Suppressor macrophage treated with lipopolysaccharide for 4 hours (primary cell): ENCODE measurements around the gene C1orf21.
A peak's percentile ranks its signal among the peaks of the same experiment; 100 is the strongest.

Source experiments
- DNase-seq: peaks from one replicate; pipeline ENCODE4 v3.0.0-alpha.2; 2020

C1orf21 gene

GRCh38 chr1:184416946-184417345, 30.1 kb downstream of the C1orf21 start:
- no peak for DNase-seq

- peak; percentile 80 for DNase-seq
Measured at GRCh38 chr1:184417916-184418315, 31.1 kb downstream of the C1orf21 start.

- DNase-seq = peak; percentile 56
Measured at GRCh38 chr1:184418652-184419349, 32.0 kb downstream of the C1orf21 start.

DNA sequence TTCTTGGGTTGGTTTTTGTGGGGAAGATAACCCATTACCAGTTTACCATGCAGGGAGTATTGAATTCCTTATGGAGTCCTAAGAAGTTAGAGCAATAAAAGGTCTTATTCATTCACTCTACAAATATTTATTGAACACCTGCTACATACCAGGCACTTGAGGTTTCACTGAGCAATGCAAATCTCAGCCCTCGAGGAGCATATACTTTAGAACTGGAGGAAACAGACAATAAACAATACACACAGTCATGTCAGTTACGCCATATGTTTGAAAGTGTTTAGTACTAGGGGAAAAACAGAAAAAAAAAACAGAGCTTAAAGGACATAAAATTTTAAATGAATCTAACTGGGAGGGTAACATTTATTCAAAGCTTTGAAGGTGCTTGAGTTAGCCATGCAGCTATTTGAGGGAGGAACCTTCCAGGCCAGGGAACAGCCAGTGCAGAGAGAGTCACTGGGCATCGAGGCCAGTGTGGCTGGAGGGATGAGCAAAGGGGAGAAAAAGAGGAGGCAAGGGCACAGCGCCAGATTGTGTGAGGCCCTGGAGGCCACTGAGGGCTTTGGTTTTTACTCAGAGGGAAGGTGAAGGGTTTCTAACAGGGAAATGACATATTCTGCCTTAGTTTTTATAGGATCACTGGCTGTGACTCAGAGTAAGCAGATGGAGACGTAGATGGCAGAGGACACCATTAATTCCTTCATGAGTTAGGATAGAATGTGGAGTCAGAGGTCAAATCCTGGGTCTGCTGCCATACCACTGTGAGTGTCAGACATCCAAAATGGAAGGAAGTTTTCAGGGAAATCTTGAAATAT, 32.7 kb downstream of the C1orf21 start:
- peak; percentile 29 for DNase-seq

DNA sequence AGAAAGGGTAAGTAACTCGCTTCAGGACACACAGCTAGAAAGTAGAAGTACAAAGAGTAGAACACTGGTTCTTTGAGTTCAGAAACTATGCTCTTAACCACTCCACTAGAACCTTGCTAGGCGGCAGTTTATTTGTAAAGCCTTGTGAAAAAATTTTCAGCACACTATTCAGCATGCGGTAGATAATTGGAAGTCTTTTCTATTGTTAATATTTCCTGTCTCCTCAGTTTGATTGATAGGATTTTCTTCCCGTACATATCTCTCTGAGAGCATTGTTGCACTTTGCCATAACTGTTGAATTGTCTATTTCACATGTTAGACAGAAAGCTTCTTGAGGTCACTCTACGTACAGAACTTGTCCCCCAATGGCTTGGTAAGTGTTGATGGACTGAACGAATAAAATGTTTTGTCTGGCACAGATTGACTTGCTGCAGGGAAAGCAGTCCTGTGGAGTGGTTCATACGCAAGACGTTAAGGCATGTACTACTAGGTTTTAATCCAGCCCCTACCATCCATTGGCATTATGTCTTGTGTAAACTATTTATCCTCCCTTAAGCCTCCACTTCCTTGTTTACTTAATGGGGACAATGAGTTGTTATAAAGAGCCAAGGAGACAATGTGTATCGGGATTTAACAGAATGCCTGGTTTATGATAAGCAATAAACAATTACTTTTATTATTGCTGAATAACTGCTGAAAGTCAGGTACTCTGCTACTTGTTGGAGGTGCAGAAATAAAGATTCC, 35.8 kb downstream of the C1orf21 start:
- no peak for DNase-seq

DNA sequence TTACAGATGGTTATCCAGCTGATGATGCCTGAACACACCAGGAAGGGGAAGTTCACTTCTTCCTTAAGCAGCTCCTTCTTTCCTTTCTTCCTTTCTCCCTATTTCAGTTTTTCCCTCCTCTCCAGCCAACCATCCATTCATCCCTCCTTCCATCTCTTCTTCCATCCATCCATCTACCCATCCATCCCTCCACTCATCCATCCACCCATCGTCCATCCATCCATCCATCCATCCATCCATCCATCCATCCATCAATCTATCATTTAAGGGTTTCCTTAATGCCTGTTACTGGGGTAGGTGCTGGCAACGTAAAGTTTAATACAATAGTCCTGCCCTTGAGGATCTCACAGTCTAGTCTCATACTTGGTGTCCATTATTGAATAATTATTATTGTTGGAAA, 36.8 kb downstream of the C1orf21 start:
- no peak for DNase-seq

GRCh38 chr1:184424157-184424556, 37.3 kb downstream of the C1orf21 start:
- DNase-seq = no peak

DNA sequence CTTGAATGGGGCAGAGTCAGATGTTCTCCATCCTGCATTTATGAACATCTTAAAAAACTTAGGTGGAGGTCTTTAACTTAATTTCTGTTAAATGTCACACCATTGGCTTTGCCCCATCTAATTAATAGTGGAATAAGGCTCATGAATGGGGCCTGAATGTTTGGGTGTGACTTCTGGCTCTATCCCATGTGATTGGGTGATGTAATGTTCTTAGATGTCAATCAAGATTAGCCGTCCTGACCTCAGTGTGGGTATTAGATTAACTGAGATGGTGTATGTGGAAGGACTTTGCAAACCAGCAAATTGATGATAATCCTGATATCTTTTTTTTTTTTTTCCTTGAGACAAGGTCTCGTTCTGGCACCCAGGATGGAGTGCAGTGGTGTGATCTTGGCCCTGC, 38.1 kb downstream of the C1orf21 start:
- DNase-seq = no peak

- no peak for DNase-seq
Measured at GRCh38 chr1:184425449-184426277, 38.8 kb downstream of the C1orf21 start.

DNA sequence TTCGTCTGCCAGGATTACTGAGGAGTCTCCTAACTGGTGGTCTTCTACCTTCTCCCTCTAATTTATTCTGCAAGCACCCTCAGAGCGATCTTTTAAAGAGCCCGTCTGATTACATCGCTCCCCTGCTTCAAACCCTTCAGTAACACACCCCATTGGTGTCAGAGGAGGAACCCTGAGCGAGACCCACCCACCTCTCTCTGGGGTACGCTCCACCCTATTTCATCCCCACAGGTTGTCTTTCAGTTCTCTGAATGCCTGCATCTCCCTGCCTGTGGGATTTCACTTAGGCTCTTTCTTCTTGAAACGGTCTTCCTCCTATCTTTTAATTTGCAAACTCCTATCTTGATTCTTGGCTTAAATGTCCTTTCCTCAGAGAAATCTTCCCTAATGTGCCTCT, 39.4 kb downstream of the C1orf21 start:
- DNase-seq = no peak

GRCh38 chr1:184427722-184428121, 40.9 kb downstream of the C1orf21 start:
- no peak for DNase-seq

GRCh38 chr1:184428604-184429003, 41.8 kb downstream of the C1orf21 start:
- DNase-seq = no peak

DNA sequence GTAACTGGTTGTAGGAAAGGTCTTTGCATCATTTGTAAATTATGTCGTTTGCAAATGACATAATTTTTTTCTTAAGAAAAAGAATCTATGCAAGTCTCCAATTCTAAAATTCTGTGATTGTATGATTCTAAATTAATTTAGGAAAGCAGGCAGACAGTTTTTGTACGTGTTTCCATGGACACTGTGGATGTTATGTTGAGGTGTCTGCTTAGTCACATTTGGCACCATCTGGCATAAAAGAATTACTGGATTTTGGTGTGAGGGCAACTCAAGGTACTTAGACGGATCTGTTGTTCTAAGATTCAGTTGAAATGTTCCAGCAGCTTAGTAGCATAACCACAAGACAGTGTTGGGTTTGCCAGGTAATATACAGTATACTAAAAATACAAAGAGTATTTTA, 42.5 kb downstream of the C1orf21 start:
- no peak for DNase-seq

GRCh38 chr1:184433956-184434502, 47.2 kb downstream of the C1orf21 start:
- DNase-seq = no peak

- no peak for DNase-seq
Measured at GRCh38 chr1:184437291-184437690, 50.5 kb downstream of the C1orf21 start.

DNA sequence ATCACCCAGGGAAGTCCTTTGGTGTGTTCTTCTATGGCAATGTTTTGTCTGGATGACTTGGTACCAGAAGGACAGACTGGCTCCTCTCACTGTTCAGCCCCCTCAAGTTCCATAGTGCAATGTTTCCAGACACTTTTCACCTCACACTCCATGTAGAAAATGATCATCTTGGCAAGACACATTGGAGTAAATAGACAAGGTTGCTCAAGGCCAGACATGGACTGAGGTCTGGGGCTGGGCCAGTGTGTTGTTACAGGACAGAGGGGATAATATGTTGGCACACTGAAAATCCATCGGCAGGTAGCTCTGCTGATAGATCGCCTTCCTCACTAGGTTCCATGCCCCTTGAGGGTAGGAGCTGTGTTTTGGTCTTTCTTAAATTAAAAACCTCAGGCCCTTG, 51.5 kb downstream of the C1orf21 start:
- no peak for DNase-seq

- DNase-seq = no peak
Measured at GRCh38 chr1:184442260-184442659, 55.4 kb downstream of the C1orf21 start.

- no peak for DNase-seq
Measured at GRCh38 chr1:184443201-184443600, 56.4 kb downstream of the C1orf21 start.

GRCh38 chr1:184443624-184444023, 56.8 kb downstream of the C1orf21 start:
- DNase-seq = no peak

DNA sequence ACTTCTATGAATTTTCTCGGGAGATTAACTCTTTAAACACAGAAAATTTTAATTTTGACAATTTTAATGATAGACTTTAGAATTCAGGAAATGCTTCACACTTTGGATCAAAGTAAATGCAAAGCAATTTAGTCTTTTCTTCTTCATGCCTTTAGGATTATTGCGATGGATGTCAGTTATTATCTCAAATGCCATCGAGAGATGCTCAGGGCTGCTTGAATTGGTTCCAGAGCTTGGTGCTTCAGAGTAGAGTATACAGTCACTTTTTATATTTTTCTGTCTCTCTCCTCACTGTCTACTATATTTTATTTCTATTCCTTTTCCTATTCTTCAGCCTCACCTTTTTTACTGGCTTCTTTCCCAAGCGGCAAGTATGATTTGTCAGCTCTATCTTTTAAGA, 59.2 kb downstream of the C1orf21 start:
- no peak for DNase-seq

- DNase-seq = no peak
Measured at GRCh38 chr1:184447651-184448185, 60.9 kb downstream of the C1orf21 start.

GRCh38 chr1:184449916-184450315, 63.1 kb downstream of the C1orf21 start:
- DNase-seq = no peak
